GM18861 (cell line): Measurements from ENCODE around the gene CLDN7.
"Not testable (repeated sequence)": the region's sequence is repeated elsewhere in the genome, so short reads cannot be mapped to it uniquely, and the experiment has no call there.

Experiments used
- ATAC-seq: cut with Tn5 transposase; IDR thresholded peaks from one replicate; pipeline ENCODE4 v1.9.1; 2021; ENCODE audit not compliant: unreplicated experiment

Gene CLDN7

DNA sequence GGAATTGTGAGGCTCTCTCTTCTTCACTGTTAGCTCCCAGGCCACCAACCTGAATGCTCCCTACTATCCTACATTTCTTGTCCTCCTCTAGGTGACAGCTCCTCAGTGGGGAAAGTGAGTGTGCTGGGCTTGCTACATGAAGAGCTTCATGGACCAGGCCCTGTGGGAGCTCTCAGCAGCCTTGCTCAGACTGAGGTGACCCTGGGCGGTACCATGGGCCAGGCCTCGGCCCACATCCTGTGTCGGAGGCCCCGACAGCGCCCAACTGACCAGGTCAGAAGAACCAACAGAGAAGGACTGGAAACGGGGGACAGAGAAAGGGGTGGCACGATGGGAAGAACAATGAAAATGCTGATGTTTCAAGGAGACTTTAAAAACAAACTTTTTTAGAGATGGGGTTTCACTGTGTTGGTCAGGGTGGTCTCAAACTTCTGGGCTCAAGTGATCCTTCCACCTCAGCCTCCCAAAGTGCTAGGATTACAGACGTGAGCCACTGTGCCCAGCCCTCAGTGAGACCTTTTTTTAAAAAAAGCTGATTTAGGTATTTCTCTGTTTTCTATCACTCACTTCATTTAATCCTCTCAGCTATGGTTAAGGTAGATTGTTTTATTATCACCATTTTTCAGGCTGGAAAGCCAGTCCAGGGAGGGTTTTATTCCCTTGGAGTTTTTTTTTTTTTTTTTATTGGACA lies 5.4 kb downstream of the CLDN7 start:
- ATAC-seq = no peak

DNA sequence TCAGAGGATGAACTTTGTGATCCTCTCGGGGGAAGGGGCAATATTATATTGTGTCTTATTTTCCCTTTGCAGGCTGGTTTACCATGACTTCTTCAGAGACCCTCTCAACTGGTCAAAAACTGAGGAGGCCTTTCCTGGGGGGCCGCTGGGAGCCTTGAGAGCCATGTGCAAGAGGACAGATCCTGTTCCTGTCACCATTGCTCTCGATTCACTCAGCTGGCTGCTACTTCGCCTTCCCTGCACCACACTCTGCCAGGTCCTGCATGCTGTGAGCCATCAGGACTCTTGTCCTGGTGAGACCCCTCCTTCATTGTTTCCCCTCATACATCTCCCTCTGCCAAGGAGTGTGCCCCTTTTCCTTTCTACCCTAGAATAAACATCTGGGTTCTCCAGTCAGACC lies 7.8 kb downstream of the CLDN7 start:
- ATAC-seq = no peak

DNA sequence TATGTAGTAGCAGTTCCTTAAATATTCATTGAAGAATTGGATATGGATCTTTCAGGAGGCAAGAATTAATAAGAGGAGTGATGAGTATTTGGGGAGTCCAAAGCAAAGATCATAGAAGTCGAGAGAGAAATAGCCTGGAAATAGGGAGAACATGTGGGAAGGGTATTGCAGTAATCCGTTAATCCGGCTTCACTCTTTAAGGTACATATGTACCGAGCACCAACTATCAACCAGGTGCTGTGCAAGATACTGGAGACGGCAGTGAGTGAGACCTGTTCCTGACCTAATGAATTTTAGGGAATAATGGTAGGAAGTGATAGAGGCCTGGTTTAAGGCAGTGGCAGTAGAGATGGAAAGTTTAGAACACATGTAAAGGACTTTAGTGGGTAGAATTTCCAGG lies 9.2 kb downstream of the CLDN7 start:
- no peak for ATAC-seq

DNA sequence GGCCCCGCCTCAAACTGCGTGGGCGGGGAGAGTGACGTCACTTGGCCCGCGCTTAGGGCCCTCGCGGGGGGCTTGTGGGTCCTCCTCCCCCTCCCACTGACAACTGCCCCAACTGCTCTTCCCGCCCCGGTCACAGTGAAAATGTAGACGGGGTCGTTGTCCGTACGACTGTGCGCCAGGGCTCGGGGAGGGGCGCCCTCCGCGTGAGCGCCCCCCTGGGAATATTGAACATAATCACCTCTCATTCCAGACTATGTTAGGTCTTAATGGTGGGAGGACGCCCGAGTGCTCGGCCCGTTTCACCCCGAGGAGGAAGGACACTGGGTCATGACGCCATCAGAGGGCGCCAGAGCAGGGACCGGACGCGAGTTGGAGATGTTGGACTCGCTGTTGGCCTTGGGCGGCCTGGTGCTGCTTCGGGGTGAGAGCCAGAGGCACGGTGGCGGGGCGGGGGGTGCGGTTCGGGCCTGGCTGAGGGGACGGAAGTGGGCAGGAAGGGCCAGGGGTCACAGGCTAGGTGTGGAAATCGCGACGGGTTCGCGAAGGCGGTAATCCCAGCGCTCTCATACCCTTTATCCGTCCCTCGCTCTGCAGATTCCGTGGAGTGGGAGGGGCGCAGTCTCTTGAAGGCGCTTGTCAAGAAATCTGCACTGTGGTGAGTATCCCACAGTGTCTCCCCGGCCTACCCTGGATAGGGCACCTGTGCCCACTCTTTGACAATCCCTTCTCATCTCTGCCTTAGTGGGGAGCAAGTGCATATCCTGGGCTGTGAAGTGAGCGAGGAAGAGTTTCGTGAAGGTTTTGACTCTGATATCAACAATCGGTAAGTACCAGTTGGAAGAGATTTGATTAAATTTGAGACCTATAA lies 9.9 kb downstream of the CLDN7 start, which contains the start of gene ELP5:
Gene ELP5 (plus strand): TSS at position 40 of the 868 bp plus-strand sequence. CDS start 336 bp downstream, at position 376.
- ATAC-seq = peak; percentile 28

DNA sequence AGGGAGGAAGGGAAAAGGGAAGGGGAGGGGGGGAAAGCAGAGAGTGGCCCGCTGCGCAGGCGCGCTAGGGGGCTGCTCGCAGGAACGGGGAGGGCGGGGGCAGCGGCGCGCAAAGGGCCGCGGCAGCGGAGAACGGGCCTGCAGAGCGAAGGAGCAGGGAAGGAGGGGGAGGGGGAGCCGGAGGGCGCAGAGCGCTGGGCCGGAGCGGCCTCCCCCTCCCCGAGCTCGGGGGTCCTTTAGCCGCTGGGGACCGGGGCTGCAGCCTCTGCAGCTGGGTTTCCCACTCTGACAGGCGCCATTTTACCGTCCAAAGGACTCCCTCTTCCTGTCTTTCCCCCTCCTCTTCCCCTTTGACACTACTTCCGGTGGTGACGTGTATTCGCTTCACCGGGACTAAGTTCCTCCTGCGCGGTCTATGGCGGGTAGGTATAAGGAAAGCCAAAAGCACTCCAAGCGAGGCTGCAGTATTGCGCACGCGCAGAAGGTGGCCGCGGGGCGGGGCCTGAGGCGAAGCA lies 10.6 kb downstream of the CLDN7 start, which contains the start of gene CTDNEP1:
Gene CTDNEP1 (minus strand): TSS at position 74 of the 515 bp plus-strand sequence. CDS start 438 bp downstream, outside the sequence.
- peak; percentile 82 for ATAC-seq

DNA sequence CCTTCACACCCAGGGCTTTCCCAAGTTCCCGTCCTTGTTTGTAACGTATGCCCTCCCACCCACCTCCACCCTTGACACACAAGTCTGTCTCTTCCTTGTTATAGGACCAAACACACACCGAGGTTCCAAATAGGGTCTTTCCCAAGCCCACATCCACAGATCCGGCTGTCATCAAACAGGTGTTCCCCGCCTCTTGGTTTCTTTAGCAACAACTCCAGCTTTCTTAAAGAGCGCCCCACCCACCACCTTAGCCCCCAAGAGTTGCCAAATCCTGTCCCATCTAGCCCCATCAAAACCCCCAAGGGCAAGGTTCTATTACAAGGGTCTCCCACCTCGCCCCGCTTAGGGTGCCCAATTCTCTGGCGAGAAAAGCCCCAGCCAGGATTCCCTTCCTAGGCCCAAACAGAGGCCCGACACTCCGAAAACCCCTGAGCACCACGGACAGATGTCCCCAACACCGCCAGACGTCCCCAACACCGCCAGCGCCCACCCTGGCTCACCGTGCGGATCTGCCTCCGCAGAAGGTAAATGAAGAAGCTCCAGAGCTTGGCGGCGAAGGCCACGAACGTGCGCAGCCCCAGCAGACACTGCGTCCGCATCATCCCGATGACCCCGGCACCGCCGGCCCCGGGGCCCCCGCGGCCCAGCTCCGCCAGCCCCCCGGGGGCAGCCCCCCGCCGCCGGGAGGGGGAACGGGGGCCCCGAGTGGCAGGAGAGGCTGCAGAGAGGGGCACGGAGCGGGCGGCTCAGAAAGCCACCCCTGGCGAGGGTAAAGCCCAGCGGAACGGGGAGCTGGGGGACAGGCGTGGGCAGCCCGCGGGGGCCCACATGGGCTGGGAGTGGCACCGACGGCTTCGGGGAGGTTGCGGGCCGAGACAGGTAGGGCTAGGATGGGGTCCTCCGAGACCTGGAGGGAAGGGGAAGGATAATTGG lies 11.3 kb downstream of the CLDN7 start:
- ATAC-seq = no peak

DNA sequence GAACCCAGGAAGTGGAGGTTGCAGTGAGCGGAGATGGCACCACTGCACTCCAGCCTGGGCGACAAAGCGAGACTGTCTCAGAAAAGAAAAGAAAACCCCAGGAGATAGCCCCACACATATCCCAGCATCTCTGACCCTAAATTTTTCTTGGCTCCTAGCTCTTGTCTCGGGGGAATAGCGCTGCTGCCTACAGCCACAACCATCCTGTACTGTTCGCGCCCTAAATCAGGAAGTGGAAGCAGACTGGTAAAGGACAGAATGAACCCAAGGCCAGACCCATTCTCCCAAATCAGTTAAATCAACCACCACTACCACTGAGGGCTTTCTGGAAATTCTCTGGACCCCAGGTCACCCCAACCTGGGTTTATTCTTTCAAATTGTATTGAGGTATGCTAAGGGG lies 12.4 kb downstream of the CLDN7 start:
- ATAC-seq = no peak

DNA sequence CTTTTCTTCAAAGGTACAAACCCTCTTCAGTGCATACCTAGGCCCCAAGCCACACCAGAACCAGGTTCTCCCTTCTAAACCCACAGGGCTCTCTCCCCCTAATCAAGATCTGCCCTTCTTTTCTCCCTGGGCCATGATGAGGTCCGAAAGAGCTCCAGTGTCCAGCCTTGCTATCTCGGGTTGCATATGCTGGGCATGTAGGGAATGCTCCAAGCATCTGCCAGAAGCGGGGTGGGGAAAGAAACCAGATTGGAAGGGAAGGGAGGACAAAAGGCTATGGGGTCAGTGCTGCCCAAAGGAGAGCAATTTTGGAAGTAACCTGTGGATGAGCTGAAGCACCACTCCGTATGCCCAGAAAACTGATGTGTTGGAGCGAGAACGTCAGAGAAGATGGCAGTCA lies 13.1 kb downstream of the CLDN7 start:
- no peak for ATAC-seq

DNA sequence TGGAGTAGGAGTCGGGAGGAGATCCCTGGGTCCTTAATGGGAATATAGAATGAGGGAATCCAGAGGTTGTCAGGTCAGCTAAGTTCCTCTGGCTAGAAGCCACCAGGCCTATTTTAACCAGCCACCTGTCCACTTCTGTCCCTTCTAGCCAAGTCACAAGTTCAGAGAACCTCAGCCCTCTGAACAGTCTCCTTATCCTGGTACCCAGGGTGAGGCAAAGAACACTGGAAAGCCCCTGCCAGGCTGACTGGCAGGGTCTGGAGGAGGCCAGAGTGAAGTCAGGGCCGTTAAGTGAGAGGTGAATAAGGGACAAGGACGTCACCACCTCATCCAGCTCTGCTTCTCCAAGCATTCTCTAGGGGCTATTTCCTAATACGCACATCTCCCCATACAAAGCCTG lies 13.5 kb downstream of the CLDN7 start:
- no peak for ATAC-seq

DNA sequence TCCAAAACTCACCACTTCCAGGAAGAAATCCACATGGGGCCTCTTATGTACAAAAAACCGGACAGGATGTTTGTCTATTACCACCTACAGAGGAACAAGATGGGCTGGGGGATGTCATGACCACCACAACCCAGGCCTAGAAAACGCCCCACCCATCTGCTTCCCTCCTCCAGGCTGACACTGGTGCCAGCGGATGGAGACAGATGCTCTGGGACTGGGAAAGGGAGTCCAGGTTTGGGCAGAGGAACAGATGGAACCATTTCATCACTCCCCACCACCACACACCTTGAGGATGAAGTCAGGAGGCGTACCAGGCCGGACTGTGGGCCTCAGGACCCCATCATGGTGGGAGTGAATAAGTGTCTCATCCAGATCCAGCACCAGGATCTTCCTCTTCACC lies 15.5 kb downstream of the CLDN7 start:
- no peak for ATAC-seq

DNA sequence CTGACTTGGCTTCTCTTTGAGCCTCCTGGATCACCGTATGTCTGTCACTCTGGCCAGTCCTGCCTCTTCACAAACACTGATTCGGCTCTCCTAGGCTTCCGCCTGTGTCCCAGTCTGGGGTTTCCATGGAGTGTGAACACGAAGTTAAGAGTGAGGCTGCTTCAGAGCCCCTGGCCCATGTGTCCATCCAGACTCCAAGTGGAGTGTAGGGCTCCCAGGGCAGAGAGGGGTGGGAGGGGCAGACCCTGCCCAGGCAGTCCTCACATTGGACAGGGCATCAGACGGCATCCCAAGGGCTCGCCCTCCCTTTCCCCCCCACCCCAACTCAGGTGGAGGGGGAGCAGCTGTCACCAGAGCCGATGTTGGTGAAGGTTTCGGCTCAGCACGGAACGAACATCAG lies 18.4 kb downstream of the CLDN7 start:
- not testable (repeated sequence) for ATAC-seq

DNA sequence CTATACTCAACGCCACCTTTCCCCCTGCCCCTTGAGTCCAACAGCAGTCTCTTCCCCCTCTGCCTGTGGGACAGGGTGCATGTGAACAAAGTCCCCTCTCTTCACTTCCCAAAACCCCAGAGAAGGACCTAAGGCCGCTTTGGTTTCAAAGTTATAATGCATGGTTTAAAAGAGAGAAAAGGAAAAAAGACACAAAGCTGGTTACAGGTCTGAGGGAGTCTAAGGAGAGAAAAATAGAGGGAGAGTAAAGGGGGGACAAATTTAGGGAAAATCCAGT lies 18.9 kb downstream of the CLDN7 start:
- no peak for ATAC-seq

DNA sequence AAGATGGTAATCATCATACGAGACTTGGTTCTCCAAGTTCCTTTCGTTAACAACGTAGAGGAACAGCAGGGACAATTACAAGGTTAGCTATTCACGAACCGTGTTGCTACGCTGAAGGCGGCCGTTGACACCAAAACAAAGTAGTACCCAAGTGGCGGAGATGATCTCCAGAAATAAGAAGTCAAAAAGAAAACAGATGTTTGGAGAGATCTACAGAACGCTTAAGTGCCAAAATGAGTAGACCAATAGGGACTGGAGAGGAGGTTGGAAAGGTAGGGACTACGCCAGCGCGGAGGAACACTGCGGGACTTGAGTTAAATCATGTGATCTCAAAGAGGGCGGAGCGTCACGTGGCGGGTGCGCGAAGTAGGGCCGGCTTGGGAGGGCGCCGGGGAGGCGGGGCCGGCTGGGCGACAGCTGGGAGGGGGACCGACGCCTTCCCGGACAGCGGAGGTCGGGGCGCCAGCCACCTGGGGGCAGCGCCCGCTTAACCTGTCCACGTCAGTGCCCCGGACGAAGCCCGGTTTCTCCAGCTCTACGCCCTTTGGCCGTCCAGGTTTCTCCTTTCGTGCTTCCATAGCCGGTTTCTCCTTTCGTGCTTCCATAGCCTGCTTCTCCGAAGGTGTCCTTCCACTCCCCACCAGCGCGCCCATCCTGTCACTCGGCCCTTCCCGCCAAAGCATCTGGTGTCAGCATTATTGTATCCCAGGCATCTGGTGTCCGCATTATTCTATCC lies 19.4 kb downstream of the CLDN7 start:
- ATAC-seq = peak; percentile 41

DNA sequence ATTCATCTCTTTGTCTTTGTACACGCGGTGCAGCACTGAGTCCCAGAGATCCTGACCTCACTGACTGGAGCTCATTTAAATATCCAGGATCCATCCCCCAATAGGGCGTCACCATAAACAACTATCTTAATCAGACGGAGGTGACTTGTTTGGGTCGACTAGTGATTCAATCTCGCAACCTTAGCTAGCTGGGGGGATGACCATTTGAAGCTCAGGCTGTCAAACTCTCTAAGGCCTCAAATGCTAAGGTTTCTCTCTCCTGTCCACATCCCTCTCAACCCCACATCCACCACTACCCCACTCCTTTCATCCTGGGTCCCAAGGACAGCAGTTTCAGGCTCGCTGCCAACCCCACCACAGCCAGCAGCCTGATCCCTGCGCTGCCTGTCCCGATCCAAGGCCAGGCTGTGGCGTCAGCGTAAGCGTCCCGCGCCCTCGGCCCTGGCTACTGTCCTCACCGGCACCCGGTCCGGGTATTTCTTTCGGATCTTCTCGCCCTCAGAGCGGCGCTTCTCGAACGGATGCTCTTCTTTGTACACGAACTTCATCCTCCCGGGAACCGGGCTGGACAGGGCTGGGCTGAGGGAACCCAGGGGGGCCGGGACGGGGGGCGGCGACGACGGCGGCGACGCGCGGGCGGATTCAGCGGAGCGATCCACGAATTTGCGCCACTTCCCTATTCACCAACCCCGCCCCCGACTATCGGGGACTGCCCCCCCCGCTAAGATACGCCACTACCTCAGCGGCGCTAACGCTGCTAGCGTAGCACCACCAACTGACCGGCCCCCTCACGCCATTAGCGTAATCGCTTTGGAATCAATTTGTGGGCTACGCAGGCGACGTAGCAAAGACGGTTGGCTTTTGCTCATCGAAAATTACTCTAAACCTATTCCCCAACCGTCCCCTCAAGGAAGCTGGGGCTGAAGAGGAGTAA lies 20.2 kb downstream of the CLDN7 start, which contains the start of gene GABARAP:
Gene GABARAP (minus strand): TSS at position 667 of the 934 bp plus-strand sequence. CDS start 119 bp downstream, at position 548.
- peak; percentile 28 for ATAC-seq

DNA sequence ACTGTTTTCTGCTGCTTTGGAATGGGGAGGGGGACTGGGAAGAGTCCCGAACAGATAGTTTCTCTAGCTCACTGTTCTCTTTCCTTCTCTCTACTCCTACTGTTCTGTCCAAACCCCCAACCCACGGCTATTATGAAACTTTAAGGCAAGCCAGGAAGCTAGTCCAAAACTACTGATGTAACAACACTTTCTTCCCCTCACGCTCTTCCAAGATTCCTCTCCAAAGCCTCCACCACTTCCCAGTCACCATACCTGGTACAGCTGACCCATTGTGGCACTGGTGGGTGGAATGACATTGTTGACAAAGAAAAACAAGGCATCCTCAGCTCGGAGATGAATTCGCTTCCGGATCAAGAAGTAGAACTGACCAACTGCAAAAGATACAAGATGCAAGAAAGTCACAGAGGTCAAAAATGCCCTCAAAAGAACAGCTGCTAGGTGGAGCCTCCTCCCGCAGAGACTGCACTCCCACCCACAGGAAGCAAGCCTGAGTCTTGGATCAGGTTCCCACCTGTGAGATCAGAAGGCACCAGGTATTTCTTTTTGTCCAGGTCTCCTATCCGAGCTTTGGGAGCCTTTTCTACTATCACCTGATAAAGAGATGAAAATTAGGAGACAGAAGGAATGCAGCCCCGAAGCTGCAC lies 21.1 kb downstream of the CLDN7 start:
- no peak for ATAC-seq

DNA sequence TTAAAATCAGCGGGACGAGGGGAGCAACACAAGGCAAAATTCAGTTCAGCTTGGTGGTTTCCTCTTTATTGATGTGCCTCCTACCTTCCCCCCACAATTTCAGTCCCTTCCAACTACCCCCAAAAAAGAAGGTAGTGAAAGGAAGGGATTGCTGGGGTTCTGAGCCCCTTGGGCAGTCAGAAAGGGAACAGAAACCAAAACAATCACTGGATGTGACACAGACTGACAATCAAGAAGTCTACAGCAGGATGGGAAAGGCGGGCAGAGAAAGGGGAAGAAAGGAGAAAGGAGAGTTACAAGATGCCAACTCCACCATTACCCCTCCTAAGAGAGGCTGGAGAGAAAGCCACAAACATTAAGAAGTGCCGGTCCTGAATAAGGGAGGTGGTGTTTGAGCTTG lies 21.9 kb downstream of the CLDN7 start:
- ATAC-seq = no peak

DNA sequence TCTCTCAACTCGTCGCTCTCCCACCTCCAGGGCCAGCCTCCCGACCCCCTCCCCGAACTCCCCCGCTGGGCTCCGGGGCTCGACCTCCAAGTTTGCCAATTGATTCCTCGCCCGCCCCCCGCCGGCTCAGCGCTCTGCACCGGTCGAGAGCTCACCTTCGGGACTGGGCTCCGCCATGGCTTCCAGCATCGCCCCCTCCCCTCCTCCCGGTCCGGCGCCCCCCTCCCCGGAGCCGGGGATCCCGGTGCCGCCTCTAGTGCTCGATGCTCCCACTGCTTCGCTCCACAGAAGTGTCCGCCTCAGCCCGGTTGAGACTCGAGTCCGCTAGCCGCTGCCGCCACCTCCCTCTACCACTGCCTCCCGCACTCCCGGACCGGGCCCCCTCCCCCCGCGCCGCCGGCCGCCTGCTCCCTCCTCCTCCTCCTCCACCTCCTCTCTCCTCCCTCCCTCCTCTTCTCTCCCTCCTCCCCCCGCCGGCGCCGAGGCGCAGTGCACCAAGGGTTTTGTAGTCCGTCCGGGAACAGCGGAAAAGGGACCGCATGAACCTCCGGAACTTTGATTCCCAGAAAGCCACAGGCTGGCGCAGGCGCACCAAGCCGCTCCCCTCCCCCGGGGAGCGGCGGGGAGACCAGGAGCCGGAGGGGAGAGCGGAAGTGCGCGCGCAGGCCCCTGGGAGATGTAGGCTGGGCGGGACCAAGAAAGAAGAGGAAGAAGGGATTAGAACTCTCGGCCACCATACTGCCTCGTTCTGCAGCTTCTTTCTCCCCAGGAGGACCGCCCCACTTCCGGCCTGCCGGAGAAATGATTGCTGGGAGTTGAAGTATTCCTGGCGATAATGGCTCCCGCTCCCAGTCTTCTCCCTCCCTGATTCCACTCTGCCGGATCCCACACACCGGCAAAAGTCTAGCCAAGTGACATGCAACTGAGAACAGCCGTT lies 22.9 kb downstream of the CLDN7 start, which contains the start of gene PHF23:
Gene PHF23 (minus strand): TSS at position 367 of the 937 bp plus-strand sequence. CDS start 178 bp downstream, at position 189.
- peak; percentile 36 for ATAC-seq
